Measurements from ENCODE around the gene TMEM150B. TPM values are rescaled to one million over a fixed set of nuclear protein-coding genes. Genes with fewer than 3 reads are reported as not detected.

TMEM150B gene
- total and polyA plus RNA-seq, 4 donors, result 0.81 to 3.3 (median 2.0) TPM

DNA sequence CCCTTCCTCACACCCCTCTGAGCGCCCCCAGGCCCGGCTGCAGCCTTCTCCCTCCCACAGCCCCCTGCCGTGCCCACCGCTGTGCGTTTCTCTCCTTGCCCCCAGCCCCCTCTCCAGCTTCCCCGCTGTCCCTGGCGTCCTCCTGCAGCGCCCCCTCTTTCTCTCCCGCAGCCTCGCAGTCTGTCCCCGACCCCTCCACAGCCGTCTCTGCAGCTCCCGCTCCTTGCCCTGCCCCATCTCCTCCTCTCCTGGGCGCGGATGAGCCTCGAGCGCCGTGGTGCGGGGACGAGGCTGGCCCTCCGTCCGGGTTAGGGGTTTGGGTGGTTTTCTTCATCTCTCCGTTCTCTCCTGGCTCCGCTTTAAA, 15.6 kb upstream of the TMEM150B start:
- H3K9me3 ChIP-seq (ENCODE audit: control insufficient read depth in 4 of 4, low read length in 3 of 4), result no peaks in the 10 kb centered on the region
- no peaks in the 10 kb centered on the region for H3K27me3 ChIP-seq (ENCODE audit: control insufficient read depth in 4 of 4, insufficient read depth in 4 of 4, low read length in 3 of 4)
- H3K4me1 ChIP-seq (ENCODE audit: control insufficient read depth in 4 of 4, insufficient read depth in 4 of 4, low read length in 3 of 4), result peaks cover 8 to 18% (median 11%) of the 10 kb centered on the region in 4 donors
- peak overlapping the region in 2 of 3 donors; percentile 74 to 75 for H3K4me3 ChIP-seq (ENCODE audit: low read depth in 1 of 3, low read length in 3 of 3)
- H3K36me3 ChIP-seq (ENCODE audit: control insufficient read depth in 4 of 4, insufficient read depth in 3 of 4, low read depth in 1 of 4, low read length in 3 of 4), result peaks cover 0 to 8% (median 1%) of the 10 kb centered on the region in 4 donors
- peak overlapping the region in 1 of 2 donors; percentile 95 for H3K9ac ChIP-seq (ENCODE audit: low read depth in 1 of 2, low read length in 2 of 2)
- 15% methylated on average over 24 of the region's 24 CpGs for WGBS
- TF ChIP-seq HNF4A (conservative IDR thresholded peaks at IDR 0.05), result no peak
- TF ChIP-seq YY1 (IDR thresholded peaks at IDR 0.05), result no peak
- no peak for TF ChIP-seq EGR1 (IDR thresholded peaks at IDR 0.05; ENCODE audit: low read depth in 2 of 2)
- TF ChIP-seq, protein P1, sequence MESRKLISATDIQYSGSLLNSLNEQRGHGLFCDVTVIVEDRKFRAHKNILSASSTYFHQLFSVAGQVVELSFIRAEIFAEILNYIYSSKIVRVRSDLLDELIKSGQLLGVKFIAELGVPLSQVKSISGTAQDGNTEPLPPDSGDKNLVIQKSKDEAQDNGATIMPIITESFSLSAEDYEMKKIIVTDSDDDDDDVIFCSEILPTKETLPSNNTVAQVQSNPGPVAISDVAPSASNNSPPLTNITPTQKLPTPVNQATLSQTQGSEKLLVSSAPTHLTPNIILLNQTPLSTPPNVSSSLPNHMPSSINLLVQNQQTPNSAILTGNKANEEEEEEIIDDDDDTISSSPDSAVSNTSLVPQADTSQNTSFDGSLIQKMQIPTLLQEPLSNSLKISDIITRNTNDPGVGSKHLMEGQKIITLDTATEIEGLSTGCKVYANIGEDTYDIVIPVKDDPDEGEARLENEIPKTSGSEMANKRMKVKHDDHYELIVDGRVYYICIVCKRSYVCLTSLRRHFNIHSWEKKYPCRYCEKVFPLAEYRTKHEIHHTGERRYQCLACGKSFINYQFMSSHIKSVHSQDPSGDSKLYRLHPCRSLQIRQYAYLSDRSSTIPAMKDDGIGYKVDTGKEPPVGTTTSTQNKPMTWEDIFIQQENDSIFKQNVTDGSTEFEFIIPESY (IDR thresholded peaks at IDR 0.05), result no peak
- no peak for TF ChIP-seq JUND (IDR thresholded peaks at IDR 0.05)
- no peak for DNase-seq (ENCODE audit: low spot score)
- no peak overlapping the region for H3K27ac ChIP-seq (ENCODE audit: low read depth in 1 of 2, low read length in 2 of 2)

DNA sequence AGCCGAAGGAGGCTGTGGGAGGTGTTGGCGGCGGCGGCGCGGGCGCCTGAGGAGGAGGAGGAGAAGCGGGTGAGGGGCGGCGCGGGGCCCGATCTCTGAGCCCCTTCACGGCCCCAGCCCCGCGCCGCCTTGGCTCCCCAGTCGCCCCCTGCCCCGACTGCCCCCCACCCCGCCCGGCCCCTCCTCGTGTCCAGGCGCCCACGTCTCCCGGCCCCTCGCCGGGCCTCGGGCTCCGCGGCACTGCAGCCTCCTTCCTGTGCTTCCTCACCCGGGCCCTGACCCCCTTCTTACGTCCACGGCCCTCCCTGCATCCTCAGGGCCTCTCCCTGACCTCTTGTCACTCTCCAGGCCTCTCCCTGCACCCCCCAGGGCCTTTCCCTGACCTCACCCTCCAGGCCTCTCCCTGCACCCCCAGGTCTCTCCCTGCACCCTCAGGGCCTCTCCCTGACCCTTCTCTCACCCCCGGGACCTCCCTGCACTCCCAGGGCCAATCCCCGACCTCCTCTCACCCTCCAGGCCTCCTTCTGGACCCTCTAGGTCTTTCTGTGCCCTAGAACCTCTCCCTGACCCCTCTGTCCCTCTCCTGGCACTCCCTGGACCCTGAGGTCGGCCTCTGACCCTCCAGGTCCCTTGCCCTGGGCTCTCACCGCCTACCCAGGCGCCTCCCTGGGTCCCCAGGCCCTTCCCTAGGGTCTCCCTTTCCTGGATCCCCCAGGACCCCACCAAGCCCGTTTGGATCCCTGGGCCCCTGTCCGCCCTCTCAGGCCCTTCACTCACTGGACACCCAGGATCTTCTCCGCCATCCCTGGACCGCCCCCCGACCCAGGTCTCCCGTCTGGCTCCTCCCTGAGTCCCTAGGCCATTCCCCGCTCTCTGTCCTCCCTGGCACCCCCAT, 15.0 kb upstream of the TMEM150B start:
- Histone ChIP-seq H3K36me3 (ENCODE audit: control insufficient read depth in 4 of 4, insufficient read depth in 3 of 4, low read depth in 1 of 4, low read length in 3 of 4) (peaks cover 0 to 8% (median 1%) of the 10 kb centered on the region in 4 donors), H3K9ac (ENCODE audit: low read depth in 1 of 2, low read length in 2 of 2) (peak overlapping the region; percentile 82 to 95), H3K9me3 (ENCODE audit: control insufficient read depth in 4 of 4, low read length in 3 of 4) (no peaks in the 10 kb centered on the region), H3K4me1 (ENCODE audit: control insufficient read depth in 4 of 4, insufficient read depth in 4 of 4, low read length in 3 of 4) (peaks cover 8 to 18% (median 11%) of the 10 kb centered on the region in 4 donors), H3K4me3 (ENCODE audit: low read depth in 1 of 3, low read length in 3 of 3) (peak overlapping the region; percentile 45 to 75 (median 74)), H3K27me3 (ENCODE audit: control insufficient read depth in 4 of 4, insufficient read depth in 4 of 4, low read length in 3 of 4) (no peaks in the 10 kb centered on the region), H3K27ac (ENCODE audit: low read depth in 1 of 2, low read length in 2 of 2) (peak overlapping the region; percentile 4 to 23)
- 7% methylated on average over 44 of the region's 44 CpGs for WGBS
- DNase-seq (ENCODE audit: low spot score), result peak; percentile 59
- TF ChIP-seq, protein P2, sequence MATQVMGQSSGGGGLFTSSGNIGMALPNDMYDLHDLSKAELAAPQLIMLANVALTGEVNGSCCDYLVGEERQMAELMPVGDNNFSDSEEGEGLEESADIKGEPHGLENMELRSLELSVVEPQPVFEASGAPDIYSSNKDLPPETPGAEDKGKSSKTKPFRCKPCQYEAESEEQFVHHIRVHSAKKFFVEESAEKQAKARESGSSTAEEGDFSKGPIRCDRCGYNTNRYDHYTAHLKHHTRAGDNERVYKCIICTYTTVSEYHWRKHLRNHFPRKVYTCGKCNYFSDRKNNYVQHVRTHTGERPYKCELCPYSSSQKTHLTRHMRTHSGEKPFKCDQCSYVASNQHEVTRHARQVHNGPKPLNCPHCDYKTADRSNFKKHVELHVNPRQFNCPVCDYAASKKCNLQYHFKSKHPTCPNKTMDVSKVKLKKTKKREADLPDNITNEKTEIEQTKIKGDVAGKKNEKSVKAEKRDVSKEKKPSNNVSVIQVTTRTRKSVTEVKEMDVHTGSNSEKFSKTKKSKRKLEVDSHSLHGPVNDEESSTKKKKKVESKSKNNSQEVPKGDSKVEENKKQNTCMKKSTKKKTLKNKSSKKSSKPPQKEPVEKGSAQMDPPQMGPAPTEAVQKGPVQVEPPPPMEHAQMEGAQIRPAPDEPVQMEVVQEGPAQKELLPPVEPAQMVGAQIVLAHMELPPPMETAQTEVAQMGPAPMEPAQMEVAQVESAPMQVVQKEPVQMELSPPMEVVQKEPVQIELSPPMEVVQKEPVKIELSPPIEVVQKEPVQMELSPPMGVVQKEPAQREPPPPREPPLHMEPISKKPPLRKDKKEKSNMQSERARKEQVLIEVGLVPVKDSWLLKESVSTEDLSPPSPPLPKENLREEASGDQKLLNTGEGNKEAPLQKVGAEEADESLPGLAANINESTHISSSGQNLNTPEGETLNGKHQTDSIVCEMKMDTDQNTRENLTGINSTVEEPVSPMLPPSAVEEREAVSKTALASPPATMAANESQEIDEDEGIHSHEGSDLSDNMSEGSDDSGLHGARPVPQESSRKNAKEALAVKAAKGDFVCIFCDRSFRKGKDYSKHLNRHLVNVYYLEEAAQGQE (IDR thresholded peaks at IDR 0.05), result no peak
- TF ChIP-seq NR2F2 (IDR thresholded peaks at IDR 0.05) (peak; percentile 39), GABPA (IDR thresholded peaks at IDR 0.05 in 1 of 2, conservative IDR thresholded peaks at IDR 0.05 in 1 of 2) (no peak)

DNA sequence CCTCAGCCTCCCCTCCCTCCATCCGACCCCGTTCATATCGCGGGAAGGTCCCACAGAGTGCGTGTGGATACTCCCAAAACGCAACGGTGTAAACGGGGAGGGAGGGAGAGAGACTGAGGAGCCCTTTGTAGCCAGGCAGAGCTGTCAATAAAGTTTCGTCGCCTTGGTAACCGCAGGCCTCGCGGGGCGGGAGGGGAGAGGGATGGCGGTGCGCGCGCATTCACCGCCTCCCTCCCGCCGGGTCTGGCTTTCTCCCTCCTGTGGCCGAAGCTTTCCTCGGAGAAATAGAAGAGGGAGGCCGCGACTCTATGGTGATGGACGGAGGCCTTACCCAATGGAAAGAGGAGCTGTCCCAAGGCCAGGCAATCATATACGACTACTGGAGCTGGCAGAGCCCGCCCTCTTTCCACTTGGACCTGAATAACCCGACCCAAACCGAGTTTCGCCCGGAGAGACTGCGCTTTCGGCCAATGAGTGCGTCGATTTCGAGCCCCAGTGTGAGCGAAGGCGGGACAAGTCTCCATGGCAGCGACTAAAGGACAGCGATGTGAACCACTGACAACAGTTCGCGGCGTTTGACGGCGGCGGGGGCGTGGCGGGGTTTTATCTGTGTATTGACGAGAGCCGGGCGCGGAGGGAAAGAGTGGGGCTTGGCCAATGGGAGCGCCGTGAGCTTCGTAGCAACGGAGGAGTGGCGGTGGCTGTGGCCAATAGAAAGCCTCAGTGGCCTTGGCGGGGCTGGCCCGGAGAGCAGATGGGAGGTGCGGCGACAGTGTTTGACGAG, 14.2 kb upstream of the TMEM150B start, which contains the start of gene KMT5C:
Gene KMT5C, plus strand, starts transcription at position 772 of the 784 bp plus-strand sequence. CDS start 2,061 bp downstream, outside the sequence.
- under 1% methylated on average over 63 of the region's 63 CpGs for WGBS
- no peaks in the 10 kb centered on the region for H3K27me3 ChIP-seq (ENCODE audit: control insufficient read depth in 4 of 4, insufficient read depth in 4 of 4, low read length in 3 of 4)
- peaks cover 0 to 8% (median 1%) of the 10 kb centered on the region in 4 donors for H3K36me3 ChIP-seq (ENCODE audit: control insufficient read depth in 4 of 4, insufficient read depth in 3 of 4, low read depth in 1 of 4, low read length in 3 of 4)
- H3K9me3 ChIP-seq (ENCODE audit: control insufficient read depth in 4 of 4, low read length in 3 of 4), result no peaks in the 10 kb centered on the region
- H3K27ac ChIP-seq (ENCODE audit: low read depth in 1 of 2, low read length in 2 of 2), result peak within 1 kb of the TSS; percentile 76 to 91
- H3K9ac ChIP-seq (ENCODE audit: low read depth in 1 of 2, low read length in 2 of 2), result peak within 1 kb of the TSS; percentile 83 to 95
- DNase-seq (ENCODE audit: low spot score), result peak; percentile 100
- H3K4me3 ChIP-seq (ENCODE audit: low read depth in 1 of 3, low read length in 3 of 3), result peak within 1 kb of the TSS; percentile 45 to 75 (median 74)
- peaks cover 8 to 18% (median 11%) of the 10 kb centered on the region in 4 donors for H3K4me1 ChIP-seq (ENCODE audit: control insufficient read depth in 4 of 4, insufficient read depth in 4 of 4, low read length in 3 of 4)
- TF ChIP-seq FOXA1 (IDR thresholded peaks at IDR 0.05) (peak; percentile 4), RAD21 (IDR thresholded peaks at IDR 0.05) (peak in 1 of 2 donors; percentile 60), GABPA (IDR thresholded peaks at IDR 0.05 in 1 of 2, conservative IDR thresholded peaks at IDR 0.05 in 1 of 2) (peak in 1 of 2 donors; percentile 65), HNF4A (conservative IDR thresholded peaks at IDR 0.05) (no peak), NR2F2 (IDR thresholded peaks at IDR 0.05) (peak; percentile 39), TAF1 (conservative IDR thresholded peaks at IDR 0.05) (no peak), SP1 (IDR thresholded peaks at IDR 0.05) (peak; percentile 100), JUND (IDR thresholded peaks at IDR 0.05) (peak in 1 of 2 donors; percentile 8), YY1 (IDR thresholded peaks at IDR 0.05) (peak; percentile 63)
- TF ChIP-seq, protein P2 (IDR thresholded peaks at IDR 0.05), result peak; percentile 18
- TF ChIP-seq, protein P3, sequence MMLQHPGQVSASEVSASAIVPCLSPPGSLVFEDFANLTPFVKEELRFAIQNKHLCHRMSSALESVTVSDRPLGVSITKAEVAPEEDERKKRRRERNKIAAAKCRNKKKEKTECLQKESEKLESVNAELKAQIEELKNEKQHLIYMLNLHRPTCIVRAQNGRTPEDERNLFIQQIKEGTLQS (IDR thresholded peaks at IDR 0.05), result no peak
- TF ChIP-seq, protein P4, sequence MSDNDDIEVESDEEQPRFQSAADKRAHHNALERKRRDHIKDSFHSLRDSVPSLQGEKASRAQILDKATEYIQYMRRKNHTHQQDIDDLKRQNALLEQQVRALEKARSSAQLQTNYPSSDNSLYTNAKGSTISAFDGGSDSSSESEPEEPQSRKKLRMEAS (IDR thresholded peaks at IDR 0.05), result no peak
